H9 (cell line): ENCODE results near the gene SPTBN5. TPM values are rescaled to one million over a fixed set of nuclear protein-coding genes. Genes with fewer than 3 reads are reported as not detected.

Experiments used
- DNase-seq: peaks from one replicate; pipeline ENCODE4 v3.0.0-alpha.2; 2017
- H2AFZ ChIP-seq: one replicate; pipeline ENCODE4 v1.6.1; 2013; ENCODE audit warnings: mild to moderate bottlenecking, low read length, control low read depth, moderate library complexity
- H2AK5ac ChIP-seq: 2 replicates; pipeline ENCODE4 v1.6.1; 2013; ENCODE audit warnings: low read length, control low read depth, mixed read lengths; ENCODE audit not compliant: insufficient read length
- H2BK120ac ChIP-seq: one replicate; pipeline ENCODE4 v1.6.1; 2013; ENCODE audit warnings: low read depth, mild to moderate bottlenecking, low read length, control low read depth, inconsistent platforms; ENCODE audit not compliant: poor library complexity, severe bottlenecking
- H2BK12ac ChIP-seq: 2 replicates; pipeline ENCODE4 v1.6.1; 2013; ENCODE audit warnings: low read length, control low read depth, mixed read lengths, low read depth; ENCODE audit not compliant: insufficient read length
- H2BK15ac ChIP-seq: 2 replicates; pipeline ENCODE4 v1.6.1; 2013; ENCODE audit warnings: low read depth, low read length, control low read depth
- H2BK20ac ChIP-seq: one replicate; pipeline ENCODE4 v1.6.1; 2013; ENCODE audit warnings: low read depth, mild to moderate bottlenecking, low read length, control low read depth, inconsistent platforms; ENCODE audit not compliant: poor library complexity, severe bottlenecking
- H2BK5ac ChIP-seq: 2 replicates; pipeline ENCODE4 v1.6.1; 2013; ENCODE audit warnings: low read length, control low read depth, mixed read lengths; ENCODE audit not compliant: insufficient read length
- H3K14ac ChIP-seq: 2 replicates; pipeline ENCODE4 v1.6.1; 2013; ENCODE audit warnings: low read length, control low read depth; ENCODE audit not compliant: insufficient read depth
- H3K18ac ChIP-seq: 2 replicates; pipeline ENCODE4 v1.6.1; 2013; ENCODE audit warnings: low read depth, mild to moderate bottlenecking, mixed read lengths, low read length, control low read depth; ENCODE audit not compliant: insufficient read length
- H3K23ac ChIP-seq: 2 replicates; pipeline ENCODE4 v1.6.1; 2013; ENCODE audit warnings: low read length, control low read depth, mixed read lengths, low read depth; ENCODE audit not compliant: insufficient read length
- H3K23me2 ChIP-seq: 2 replicates; pipeline ENCODE4 v1.6.1; 2013; ENCODE audit warnings: low read depth, mild to moderate bottlenecking, mixed read lengths, low read length, control low read depth; ENCODE audit not compliant: insufficient read length, poor library complexity, severe bottlenecking
- H3K27ac ChIP-seq: 2 replicates; pipeline ENCODE4 v1.5.1; 2013; ENCODE audit warnings: low read length, control low read depth, mixed read lengths, low read depth; ENCODE audit not compliant: insufficient read length
- H3K27me3 ChIP-seq: 2 replicates; pipeline ENCODE4 v1.6.1; 2013; ENCODE audit warnings: low read length, control low read depth, inconsistent platforms; ENCODE audit not compliant: insufficient read depth
- H3K4ac ChIP-seq: 2 replicates; pipeline ENCODE4 v1.6.1; 2013; ENCODE audit warnings: low read depth, mild to moderate bottlenecking, control low read depth, inconsistent platforms, low read length, moderate library complexity
- H3K4me1 ChIP-seq: 2 replicates; pipeline ENCODE4 v1.6.1; 2013; ENCODE audit warnings: low read length, control low read depth, inconsistent platforms; ENCODE audit not compliant: insufficient read depth
- H3K4me2 ChIP-seq: 2 replicates; pipeline ENCODE4 v1.6.1; 2013; ENCODE audit warnings: low read length, control low read depth, mixed read lengths; ENCODE audit not compliant: insufficient read length, insufficient read depth
- H3K56ac ChIP-seq: 2 replicates; pipeline ENCODE4 v1.6.1; 2013; ENCODE audit warnings: low read depth, mild to moderate bottlenecking, mixed read lengths, low read length, control low read depth; ENCODE audit not compliant: insufficient read length
- H3K79me1 ChIP-seq: 2 replicates; pipeline ENCODE4 v1.6.1; 2013; ENCODE audit warnings: low read depth, mild to moderate bottlenecking, moderate library complexity, low read length, control low read depth, inconsistent platforms; ENCODE audit not compliant: insufficient read depth, poor library complexity, severe bottlenecking
- H3K79me2 ChIP-seq: 2 replicates; pipeline ENCODE4 v1.6.1; 2013; ENCODE audit warnings: low read length, control low read depth, inconsistent platforms; ENCODE audit not compliant: insufficient read depth
- H3K9ac ChIP-seq: 2 replicates; pipeline ENCODE4 v1.6.1; 2013; ENCODE audit warnings: low read length, control low read depth, mixed read lengths; ENCODE audit not compliant: insufficient read length; ENCODE audit errors: extremely low read depth
- H3K9me3 ChIP-seq: one replicate; pipeline ENCODE4 v1.6.1; 2013; ENCODE audit warnings: low read depth, low read length, inconsistent platforms; ENCODE audit not compliant: control insufficient read depth
- H3T11ph ChIP-seq: one replicate; pipeline ENCODE4 v1.6.1; 2013; ENCODE audit warnings: mild to moderate bottlenecking, low read length, control low read depth, inconsistent platforms
- H4K20me1 ChIP-seq: one replicate; pipeline ENCODE4 v1.6.1; 2013; ENCODE audit not compliant: control insufficient read depth, insufficient read length, insufficient read depth
- H4K5ac ChIP-seq: 2 replicates; pipeline ENCODE4 v1.6.1; 2013; ENCODE audit warnings: low read depth, mild to moderate bottlenecking, mixed read lengths, low read length, control low read depth; ENCODE audit not compliant: insufficient read length
- H4K8ac ChIP-seq: replicated peaks from 2 replicates; pipeline ENCODE4 v1.6.1; 2013; ENCODE audit warnings: low read length, control low read depth, mixed read lengths, low read depth; ENCODE audit not compliant: insufficient read length
- H4K91ac ChIP-seq: 2 replicates; pipeline ENCODE4 v1.6.1; 2013; ENCODE audit warnings: low read depth, mild to moderate bottlenecking, moderate library complexity, mixed read lengths, low read length, control low read depth; ENCODE audit not compliant: insufficient read length
- H3K27ac Mint-ChIP-seq, 3 experiments: 2 replicates in 2 of 3; 3 replicates in 1 of 3; pipeline ENCODE4 v1.8.0; 2020 to 2021; ENCODE audit warnings: mixed read lengths in 3 of 3, mild to moderate bottlenecking in 1 of 3, moderate library complexity in 1 of 3
- H3K27me3 Mint-ChIP-seq: 2 replicates; pipeline ENCODE4 v1.8.0; 2021; ENCODE audit warnings: low read depth, mild to moderate bottlenecking, moderate library complexity, mixed read lengths
- H3K36me3 Mint-ChIP-seq, 3 experiments: 2 replicates in 2 of 3; 3 replicates in 1 of 3; pipeline ENCODE4 v1.8.0; 2020 to 2021; ENCODE audit warnings: low read depth in 3 of 3, mixed read lengths in 3 of 3; ENCODE audit not compliant: insufficient read depth in 1 of 3
- H3K4me1 Mint-ChIP-seq, 2 experiments: 2 replicates each; pipeline ENCODE4 v1.8.0; 2020; ENCODE audit warnings: mixed read lengths in 2 of 2
- H3K4me3 Mint-ChIP-seq, 2 experiments: 2 replicates in 1 of 2; 3 replicates in 1 of 2; pipeline ENCODE4 v1.8.0; 2020 to 2021; ENCODE audit warnings: mild to moderate bottlenecking in 2 of 2, mixed read lengths in 2 of 2, moderate library complexity in 1 of 2
- H3K9me3 Mint-ChIP-seq, 2 experiments: 2 replicates in 1 of 2; 3 replicates in 1 of 2; pipeline ENCODE4 v1.8.0; 2020; ENCODE audit warnings: mild to moderate bottlenecking in 2 of 2, mixed read lengths in 2 of 2, moderate library complexity in 1 of 2
- CTCF ChIP-seq: fragments of 200-600 bp; sonication (generic); conservative IDR thresholded peaks from 3 replicates; pipeline ENCODE4 v1.8.0; 2021; ENCODE audit warnings: antibody characterized with exemption, mild to moderate bottlenecking
- WGBS: extraction: QIAGEN DNeasy Blood & Tissue Kit; methylation state at CpG from one replicate; pipeline ENCODE4 v1.1.7; 2013; ENCODE audit warnings: missing lambda C conversion rate, low lambda C conversion rate, mixed read lengths; ENCODE audit not compliant: insufficient read length; ENCODE audit errors: extremely low coverage; 5-methylcytosine and 5-hydroxymethylcytosine counted together
- total RNA-seq: library from RNA; stranded (reverse); gene quantifications from 2 replicates; pipeline ENCODE4 v1.2.1, GENCODE V29; 2021

SPTBN5 gene
- total RNA-seq, 1 experiment from 2014 or later: 0.90 TPM

GRCh38 chr15:41847206-41847605 is 46.6 kb downstream of the SPTBN5 start:
- Histone ChIP-seq H4K5ac (no peak overlapping the region), H3K9ac (no peak overlapping the region), H3K4me1 (no peaks in the 10 kb centered on the region), H3K23me2 (peaks cover 3% of the 10 kb centered on the region), H2AFZ (no peak overlapping the region), H3K27me3 (no peaks in the 10 kb centered on the region), H3K4me2 (no peak overlapping the region), H3K56ac (no peak overlapping the region), H4K91ac (no peak overlapping the region), H3K4ac (no peak overlapping the region), H2BK20ac (no peak overlapping the region), H2BK5ac (no peak overlapping the region), H3T11ph (no peak overlapping the region), H2BK12ac (no peak overlapping the region), H3K79me1 (no peaks in the 10 kb centered on the region), H3K23ac (no peak overlapping the region), H4K8ac (no peak overlapping the region), H3K79me2 (no peaks in the 10 kb centered on the region), H3K18ac (no peak overlapping the region), H2AK5ac (no peak overlapping the region), H3K9me3 (no peaks in the 10 kb centered on the region), H2BK120ac (no peak overlapping the region), H2BK15ac (no peak overlapping the region), H3K27ac (no peak overlapping the region), H3K14ac (no peak overlapping the region), H4K20me1 (peaks cover 3% of the 10 kb centered on the region)
- no peak overlapping the region for H3K27ac Mint-ChIP-seq
- no peaks in the 10 kb centered on the region for H3K9me3 Mint-ChIP-seq
- no peak overlapping the region for H3K4me3 Mint-ChIP-seq
- H3K36me3 Mint-ChIP-seq: peaks cover 3 to 30% (median 21%) of the 10 kb centered on the region in 3 experiments; a peak in 6 of 7 replicates
- WGBS: no CpG with 5 or more reads among the region's 14 CpGs
- TF ChIP-seq CTCF: no peak
- peaks cover 3% of the 10 kb centered on the region for H3K27me3 Mint-ChIP-seq
- no peak for DNase-seq
- 0 out of 4 replicates have a peak, but pooled peaks cover 0 to 5% of the 10 kb centered on the region in 2 experiments for H3K4me1 Mint-ChIP-seq
